Naive thymus-derived CD8-positive, alpha-beta T cell (primary cell): ENCODE results near the gene CYP3A4. TPM values are rescaled to one million over a fixed set of nuclear protein-coding genes. Genes with fewer than 3 reads are reported as not detected.
"Not testable (repeated sequence)": the region's sequence is repeated elsewhere in the genome, so short reads cannot be mapped to it uniquely, and the experiment has no call there.

Experiments used
- ATAC-seq, 2 donors: fragments of 150-1000 bp; cut with Tn5 transposase in 1 of 2; sonication (Bioruptor Pico), chemical (Tn5 transposase) in 1 of 2; 1 replicate in 1 of 2; 2 replicates in 1 of 2; pipeline ENCODE4 v1.10.0; 2021; ENCODE audit warnings: mild to moderate bottlenecking in 2 of 2, moderate library complexity in 2 of 2
- POLR2A ChIA-PET: fragments of 350-600 bp; sonication (Branson Sonifier 250); formaldehyde crosslinking; loops from one replicate; lab custom pipeline; 2021; ENCODE audit warnings: antibody characterized with exemption; lab: Charles Lee
- DNase-seq, 10 donors: peaks; one replicate each; pipeline versions ENCODE4 v3.0.0 to v3.0.0-alpha.2; 2020 to 2022
- H3K27ac Mint-ChIP-seq, 10 donors: one replicate each; pipeline ENCODE4 v1.8.0; 2020 to 2022; ENCODE audit warnings: mild to moderate bottlenecking in 10 of 10, mixed read lengths in 10 of 10, moderate library complexity in 4 of 10, inconsistent platforms in 1 of 10
- H3K27me3 Mint-ChIP-seq, 5 donors: one replicate each; pipeline ENCODE4 v1.8.0; 2021 to 2022; ENCODE audit warnings: mixed read lengths in 5 of 5
- H3K36me3 Mint-ChIP-seq, 3 donors: one replicate each; pipeline ENCODE4 v1.8.0; 2020 to 2022; ENCODE audit warnings: mixed read lengths in 3 of 3, mild to moderate bottlenecking in 2 of 3, inconsistent platforms in 1 of 3
- H3K4me1 Mint-ChIP-seq, 4 donors: one replicate each; pipeline ENCODE4 v1.8.0; 2021 to 2022; ENCODE audit warnings: mixed read lengths in 4 of 4
- H3K4me3 Mint-ChIP-seq, 10 donors: one replicate each; pipeline ENCODE4 v1.8.0; 2020 to 2022; ENCODE audit warnings: mild to moderate bottlenecking in 10 of 10, mixed read lengths in 10 of 10, moderate library complexity in 6 of 10, inconsistent platforms in 1 of 10
- H3K9me3 Mint-ChIP-seq, 9 donors: one replicate each; pipeline ENCODE4 v1.8.0; 2020 to 2022; ENCODE audit warnings: mixed read lengths in 9 of 9, mild to moderate bottlenecking in 3 of 9, inconsistent platforms in 1 of 9, moderate library complexity in 1 of 9
- polyA plus RNA-seq, 3 donors: library from polyadenylated mRNA; unstranded; fragments of 300-500 nt; fragmentation: Illumina TruSeq; gene quantifications; one replicate each; pipeline ENCODE4 v1.2.3, GENCODE V29; 2021
- total RNA-seq, 8 experiments: library from RNA in 2 of 8; stranded (reverse) in 2 of 8; gene quantifications; one replicate each; pipeline ENCODE4 v1.2.3 and lab custom pipeline; 2021 to 2026

CYP3A4 gene
- total and polyA plus RNA-seq, 5 experiments from 2014 or later = 0.14 TPM; not detected in 4

DNA sequence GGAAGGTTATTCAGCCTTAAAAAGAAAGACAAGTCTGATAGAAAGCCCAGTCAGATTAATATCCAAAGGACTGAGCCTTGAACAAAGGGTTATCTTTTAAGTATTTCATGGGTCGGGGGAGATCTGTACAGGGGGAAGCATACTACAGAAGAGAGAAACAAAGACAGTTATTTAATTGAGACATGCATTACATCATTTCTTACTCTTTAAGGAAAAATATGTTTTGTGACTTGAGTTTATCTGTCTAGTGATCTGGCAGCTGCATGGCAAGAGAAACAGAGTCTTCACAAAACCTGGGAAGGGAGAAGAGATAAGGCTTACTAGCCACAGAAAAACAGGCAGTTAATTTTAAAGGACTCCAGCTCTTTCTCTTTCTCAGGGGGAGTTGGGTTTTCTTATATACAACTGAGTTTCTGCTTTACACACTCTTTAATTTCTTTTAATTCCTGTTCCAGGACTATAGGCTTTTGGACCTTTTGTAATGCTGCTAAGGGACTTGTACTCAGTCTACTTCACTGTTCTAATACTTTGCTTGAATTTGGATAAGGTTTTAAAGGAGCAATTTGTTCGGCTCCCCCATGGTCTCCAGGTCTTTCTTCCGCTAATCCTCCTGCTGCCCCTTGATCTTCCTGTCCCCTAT lies 23.0 kb upstream of the CYP3A4 start:
- Mint-ChIP-seq H3K27ac (no peak overlapping the region), H3K36me3 (peaks cover 0 to 8% (median 8%) of the 10 kb centered on the region in 3 donors), H3K27me3 (peaks cover 17 to 59% (median 28%) of the 10 kb centered on the region in 5 donors), H3K9me3 (peaks cover 0 to 10% (median 3%) of the 10 kb centered on the region in 9 donors), H3K4me3 (no peak overlapping the region), H3K4me1 (no peaks in the 10 kb centered on the region)
- DNase-seq (no peak), ATAC-seq (no peak)
- POLR2A ChIA-PET = no interaction called here

DNA sequence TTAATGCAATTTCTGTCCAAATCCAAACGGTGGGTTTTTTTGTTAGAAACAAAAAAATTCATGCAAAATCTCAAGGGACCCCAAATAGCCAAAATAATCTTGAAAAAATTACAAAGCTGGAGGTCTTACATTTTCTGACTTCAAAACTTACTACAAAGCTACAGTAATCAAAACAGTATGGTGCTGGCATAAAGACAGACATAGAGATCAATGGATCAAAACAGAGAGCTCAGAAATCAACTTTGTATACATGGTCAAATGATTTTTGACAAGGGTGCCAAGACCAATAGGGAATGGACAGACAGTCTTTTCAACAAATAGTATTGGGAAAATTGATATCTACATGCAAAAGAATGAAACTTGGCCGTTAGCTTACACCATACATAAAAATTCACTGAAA lies 21.7 kb upstream of the CYP3A4 start:
- POLR2A ChIA-PET = no interaction called here
- DNase-seq = no peak
- Mint-ChIP-seq H3K36me3 (peaks cover 0 to 8% (median 8%) of the 10 kb centered on the region in 3 donors), H3K9me3 (peaks cover 0 to 10% (median 3%) of the 10 kb centered on the region in 9 donors), H3K27ac (no peak overlapping the region), H3K4me1 (no peaks in the 10 kb centered on the region), H3K4me3 (no peak overlapping the region), H3K27me3 (peaks cover 19 to 66% (median 32%) of the 10 kb centered on the region in 5 donors)
- no peak for ATAC-seq

GRCh38 chr7:99803118-99803517 lies 19.1 kb upstream of the CYP3A4 start:
- DNase-seq, H3K4me1 Mint-ChIP-seq, H3K4me3 Mint-ChIP-seq, ATAC-seq, H3K36me3 Mint-ChIP-seq, POLR2A ChIA-PET, H3K27ac Mint-ChIP-seq: not testable (repeated sequence)
- peaks cover 18 to 59% (median 32%) of the 10 kb centered on the region in 5 donors for H3K27me3 Mint-ChIP-seq
- peaks cover 0 to 10% (median 3%) of the 10 kb centered on the region in 9 donors for H3K9me3 Mint-ChIP-seq

DNA sequence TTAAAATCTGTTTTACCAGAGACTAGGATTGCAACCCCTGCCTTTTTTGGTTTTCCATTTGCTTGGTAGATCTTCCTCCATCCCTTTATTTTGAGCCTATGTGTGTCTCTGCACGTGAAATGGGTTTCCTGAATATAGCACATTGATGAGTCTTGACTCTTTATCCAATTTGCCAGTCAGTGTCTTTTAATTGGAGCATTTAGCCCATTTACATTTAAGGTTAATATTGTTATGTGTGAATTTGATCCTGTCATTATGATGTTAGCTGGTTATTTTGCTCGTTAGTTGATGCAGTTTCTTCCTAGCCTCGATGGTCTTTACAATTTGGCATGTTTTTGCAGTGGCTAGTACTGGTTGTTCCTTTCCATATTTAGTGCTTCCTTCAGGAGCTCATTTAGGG lies 17.4 kb upstream of the CYP3A4 start:
- Mint-ChIP-seq H3K27me3 (peaks cover 16 to 42% (median 27%) of the 10 kb centered on the region in 5 donors), H3K9me3 (peaks cover 0 to 10% (median 3%) of the 10 kb centered on the region in 9 donors)
- H3K4me1 Mint-ChIP-seq, POLR2A ChIA-PET, ATAC-seq, H3K36me3 Mint-ChIP-seq, H3K4me3 Mint-ChIP-seq, H3K27ac Mint-ChIP-seq, DNase-seq: not testable (repeated sequence)

DNA sequence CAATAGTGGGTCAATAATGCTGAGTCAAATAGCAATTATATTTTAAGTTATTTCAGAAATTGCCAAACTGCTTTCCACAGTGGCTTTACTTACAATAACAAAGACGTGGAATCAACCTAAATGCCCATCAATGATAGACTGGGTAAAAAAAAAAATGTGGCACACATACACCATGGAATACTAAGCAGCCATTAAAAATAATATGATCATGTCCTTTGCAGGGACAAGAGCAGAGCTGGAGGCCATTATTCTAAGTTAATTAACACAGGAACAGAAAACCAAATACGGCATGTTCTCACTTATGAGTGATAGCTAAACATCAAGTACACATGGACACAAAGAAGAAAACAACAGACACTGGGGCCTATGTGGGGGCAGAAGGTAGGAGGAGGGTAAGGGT lies 15.0 kb upstream of the CYP3A4 start:
- Mint-ChIP-seq H3K27me3 (peaks cover 4 to 25% (median 18%) of the 10 kb centered on the region in 5 donors), H3K27ac (no peak overlapping the region), H3K4me3 (no peak overlapping the region), H3K4me1 (no peaks in the 10 kb centered on the region), H3K9me3 (peaks cover 0 to 3% (median 0%) of the 10 kb centered on the region in 9 donors), H3K36me3 (no peaks in the 10 kb centered on the region)
- DNase-seq (no peak), ATAC-seq (no peak)
- POLR2A ChIA-PET = no interaction called here

- DNase-seq, H3K36me3 Mint-ChIP-seq, POLR2A ChIA-PET, H3K4me1 Mint-ChIP-seq, H3K9me3 Mint-ChIP-seq, H3K4me3 Mint-ChIP-seq, H3K27ac Mint-ChIP-seq, ATAC-seq: not testable (repeated sequence)
- H3K27me3 Mint-ChIP-seq = peaks cover 3 to 21% (median 7%) of the 10 kb centered on the region in 5 donors
These were observed 11.9 kb upstream of the CYP3A4 start for GRCh38 chr7:99795864-99796263.

- Mint-ChIP-seq H3K4me3 (no peak overlapping the region), H3K27me3 (peaks cover 0 to 13% (median 3%) of the 10 kb centered on the region in 5 donors), H3K27ac (peak overlapping the region in 3 of 10 donors; percentile 13 to 38 (median 25)), H3K36me3 (no peaks in the 10 kb centered on the region), H3K4me1 (no peaks in the 10 kb centered on the region), H3K9me3 (peaks cover 0 to 2% (median 0%) of the 10 kb centered on the region in 9 donors)
- DNase-seq (no peak), ATAC-seq (no peak)
- POLR2A ChIA-PET = no interaction called here
These were observed 10.9 kb upstream of the CYP3A4 start for GRCh38 chr7:99794585-99795502.

- no peak overlapping the region for H3K27ac Mint-ChIP-seq
- no peak overlapping the region for H3K4me3 Mint-ChIP-seq
- H3K36me3 Mint-ChIP-seq = no peaks in the 10 kb centered on the region
- peaks cover 0 to 13% (median 3%) of the 10 kb centered on the region in 5 donors for H3K27me3 Mint-ChIP-seq
- POLR2A ChIA-PET = no interaction called here
- peaks cover 0 to 2% (median 0%) of the 10 kb centered on the region in 9 donors for H3K9me3 Mint-ChIP-seq
- peaks cover 2 to 4% (median 3%) of the 10 kb centered on the region in 4 donors for H3K4me1 Mint-ChIP-seq
- ATAC-seq (no peak), DNase-seq (no peak)
These were observed 9.5 kb upstream of the CYP3A4 start for GRCh38 chr7:99793443-99793842.

DNA sequence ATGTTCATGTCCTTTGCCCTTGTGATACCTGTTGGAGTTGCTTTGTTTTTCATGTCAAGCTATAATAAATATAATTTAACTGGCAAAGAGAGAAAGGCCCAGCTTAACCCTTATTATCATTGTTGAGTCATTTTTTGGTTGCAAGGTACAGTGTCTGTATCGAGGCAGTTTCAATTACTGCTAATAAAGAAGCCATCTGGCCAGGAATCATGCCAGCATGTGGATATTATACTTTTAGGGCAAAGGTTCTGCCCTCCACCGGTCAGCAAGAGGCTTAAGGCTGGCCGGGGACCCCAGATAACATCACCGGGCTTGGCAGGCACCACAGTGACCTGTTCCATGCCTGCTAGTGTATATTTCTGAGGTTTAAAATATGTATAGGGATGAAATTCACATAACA lies 9.0 kb upstream of the CYP3A4 start:
- DNase-seq = no peak
- no peak overlapping the region for H3K4me3 Mint-ChIP-seq
- H3K4me1 Mint-ChIP-seq = peaks cover 3 to 9% (median 5%) of the 10 kb centered on the region in 4 donors
- no peak for ATAC-seq
- H3K9me3 Mint-ChIP-seq = peaks cover 0 to 2% (median 0%) of the 10 kb centered on the region in 9 donors
- H3K27ac Mint-ChIP-seq = no peak overlapping the region
- peaks cover 0 to 13% (median 3%) of the 10 kb centered on the region in 5 donors for H3K27me3 Mint-ChIP-seq
- POLR2A ChIA-PET = no interaction called here
- no peaks in the 10 kb centered on the region for H3K36me3 Mint-ChIP-seq

- ATAC-seq = no peak
- Mint-ChIP-seq H3K27ac (no peak overlapping the region), H3K4me1 (peaks cover 3 to 19% (median 7%) of the 10 kb centered on the region in 4 donors), H3K27me3 (peaks cover 0 to 13% (median 3%) of the 10 kb centered on the region in 5 donors), H3K9me3 (peaks cover 0 to 2% (median 0%) of the 10 kb centered on the region in 9 donors), H3K36me3 (no peaks in the 10 kb centered on the region), H3K4me3 (no peak overlapping the region)
- POLR2A ChIA-PET = no interaction called here
- DNase-seq = no peak
These were observed 7.8 kb upstream of the CYP3A4 start for GRCh38 chr7:99791667-99792369.

DNA sequence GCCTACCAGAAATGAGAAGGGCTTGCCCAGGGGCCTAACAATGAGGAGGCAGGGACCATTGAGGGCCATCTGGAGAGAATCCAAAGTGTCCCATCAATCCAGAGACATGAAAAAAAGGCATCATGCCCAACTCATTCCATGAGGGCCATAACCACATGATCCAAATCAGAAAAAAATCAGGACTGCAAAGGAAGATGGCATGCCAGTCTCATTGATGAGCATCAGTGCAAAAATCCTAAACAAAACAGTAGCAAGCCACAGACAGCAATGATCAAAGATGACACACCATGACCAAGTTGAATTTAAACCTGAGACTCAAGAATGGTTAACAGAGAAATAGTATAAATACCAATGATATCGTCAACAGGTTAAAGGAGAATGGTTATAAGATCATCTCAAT lies 7.0 kb upstream of the CYP3A4 start:
- Mint-ChIP-seq H3K9me3 (peaks cover 0 to 2% (median 0%) of the 10 kb centered on the region in 9 donors), H3K27ac (no peak overlapping the region), H3K36me3 (no peaks in the 10 kb centered on the region), H3K4me1 (peaks cover 5 to 24% (median 9%) of the 10 kb centered on the region in 4 donors), H3K4me3 (no peak overlapping the region), H3K27me3 (peaks cover 0 to 16% (median 3%) of the 10 kb centered on the region in 5 donors)
- ATAC-seq (no peak), DNase-seq (no peak)
- POLR2A ChIA-PET = no interaction called here

GRCh38 chr7:99790407-99790806 lies 6.4 kb upstream of the CYP3A4 start:
- DNase-seq = no peak
- Mint-ChIP-seq H3K36me3 (no peaks in the 10 kb centered on the region), H3K27ac (peak overlapping the region in 1 of 10 donors; percentile 38), H3K4me1 (peaks cover 5 to 24% (median 9%) of the 10 kb centered on the region in 4 donors), H3K4me3 (no peak overlapping the region), H3K27me3 (peaks cover 0 to 19% (median 3%) of the 10 kb centered on the region in 5 donors), H3K9me3 (peaks cover 0 to 2% (median 0%) of the 10 kb centered on the region in 9 donors)
- POLR2A ChIA-PET = no interaction called here
- no peak for ATAC-seq
